Stimulated activated effector memory CD8-positive, alpha-beta T cell treated with anti-CD3 and anti-CD28 coated beads, Interleukin-12 subunit alpha, Interleukin-12 subunit beta, amount 100 ng/mL, for 72 hours (primary cell): Measurements from ENCODE around the gene ATAD3C.
"Not testable (repeated sequence)": the region's sequence is repeated elsewhere in the genome, so short reads cannot be mapped to it uniquely, and the experiment has no call there.

Experiments
- ATAC-seq: fragments of 150-1000 bp; cut with Tn5 transposase; 2 replicates; pipeline ENCODE4 v1.10.0; 2021
- DNase-seq, 2 donors: peaks; one replicate each; pipeline ENCODE4 v3.0.0; 2021 to 2022; ENCODE audit warnings: low spot score in 2 of 2
- H3K27ac Mint-ChIP-seq: one replicate; pipeline ENCODE4 v1.8.0; 2022; ENCODE audit warnings: mild to moderate bottlenecking, mixed read lengths
- H3K36me3 Mint-ChIP-seq: one replicate; pipeline ENCODE4 v1.8.0; 2022; ENCODE audit warnings: mild to moderate bottlenecking, mixed read lengths
- H3K4me1 Mint-ChIP-seq: one replicate; pipeline ENCODE4 v1.8.0; 2022; ENCODE audit warnings: mixed read lengths
- H3K4me3 Mint-ChIP-seq: one replicate; pipeline ENCODE4 v1.8.0; 2022; ENCODE audit warnings: mild to moderate bottlenecking, mixed read lengths
- H3K9me3 Mint-ChIP-seq: one replicate; pipeline ENCODE4 v1.8.0; 2022; ENCODE audit warnings: mixed read lengths

Gene ATAD3C

DNA sequence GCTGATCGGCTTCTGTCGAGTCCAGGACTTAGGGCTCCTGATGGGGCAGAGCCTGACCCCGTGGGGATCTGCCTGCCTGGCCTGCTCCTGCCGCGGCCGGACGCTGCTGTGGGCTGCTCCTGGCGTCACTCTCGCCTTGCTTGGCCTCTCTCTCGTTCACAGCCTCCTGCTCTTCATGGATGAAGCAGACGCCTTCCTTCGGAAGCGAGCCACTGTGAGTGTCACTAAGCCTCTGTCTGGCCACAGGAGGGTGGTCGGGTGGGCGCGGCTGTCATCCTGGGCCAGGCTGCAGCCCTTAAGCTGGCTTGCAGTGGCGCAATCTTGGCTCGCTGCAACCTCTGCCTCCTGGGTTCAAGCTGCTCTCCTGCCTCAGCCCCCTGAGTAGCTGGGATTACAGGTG lies 38.2 kb downstream of the ATAD3C start:
- H3K36me3 Mint-ChIP-seq = peaks cover 70% of the 10 kb centered on the region

DNA sequence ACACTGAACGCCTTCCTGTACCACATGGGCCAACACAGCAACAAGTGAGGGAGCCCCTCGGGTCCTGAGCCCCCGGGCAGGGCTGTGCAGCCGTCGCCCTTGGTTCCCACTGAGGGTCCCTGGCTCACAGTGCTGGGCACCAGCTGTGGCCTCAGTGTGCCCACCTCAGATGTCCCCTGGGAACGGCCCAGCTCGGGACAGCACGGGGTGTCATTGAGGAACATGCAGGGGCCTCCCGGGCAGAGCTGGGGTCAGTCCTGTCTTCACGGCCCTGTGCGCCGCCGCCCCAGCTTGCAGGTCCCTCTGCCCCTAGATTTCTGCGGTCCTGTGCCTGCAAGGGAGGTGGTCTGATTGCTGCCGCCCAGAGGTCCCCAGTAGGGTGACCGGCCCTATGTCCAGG lies 39.7 kb downstream of the ATAD3C start:
- no peak overlapping the region for H3K4me3 Mint-ChIP-seq
- H3K4me1 Mint-ChIP-seq = no peaks in the 10 kb centered on the region
- DNase-seq = no peak
- peaks cover 3% of the 10 kb centered on the region for H3K9me3 Mint-ChIP-seq
- no peak for ATAC-seq
- no peak overlapping the region for H3K27ac Mint-ChIP-seq
- H3K36me3 Mint-ChIP-seq = peaks cover 68% of the 10 kb centered on the region

More for the DNA sequence above, 38.2 kb downstream of the ATAD3C start:
- DNase-seq (no peak), ATAC-seq (no peak)
- Mint-ChIP-seq H3K4me1 (no peaks in the 10 kb centered on the region), H3K4me3 (no peak overlapping the region), H3K9me3 (no peaks in the 10 kb centered on the region), H3K27ac (no peak overlapping the region)

DNA sequence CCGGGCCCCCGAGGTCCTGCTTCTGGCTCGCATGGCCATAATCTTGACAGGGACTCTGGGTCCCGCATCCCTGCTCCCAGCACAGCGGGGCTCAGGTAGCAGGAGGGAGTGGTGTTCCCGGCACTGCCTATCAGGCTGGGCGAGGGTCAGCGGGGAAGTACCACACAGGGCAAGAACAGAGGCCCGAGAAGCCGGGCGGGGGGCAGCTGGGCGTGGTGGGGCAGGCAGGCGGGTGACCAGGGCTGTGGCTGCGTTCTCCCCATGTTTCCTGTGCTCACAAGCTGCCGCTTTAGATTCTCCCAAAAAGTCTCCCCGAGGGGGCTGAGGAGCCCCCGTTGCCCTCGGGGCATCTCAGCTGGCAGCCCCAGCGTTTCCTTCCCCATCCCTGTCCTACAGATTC lies 40.4 kb downstream of the ATAD3C start:
- no peak overlapping the region for H3K4me3 Mint-ChIP-seq
- peaks cover 3% of the 10 kb centered on the region for H3K9me3 Mint-ChIP-seq
- no peaks in the 10 kb centered on the region for H3K4me1 Mint-ChIP-seq
- DNase-seq (no peak), ATAC-seq (no peak)
- H3K27ac Mint-ChIP-seq = no peak overlapping the region
- peaks cover 65% of the 10 kb centered on the region for H3K36me3 Mint-ChIP-seq

DNA sequence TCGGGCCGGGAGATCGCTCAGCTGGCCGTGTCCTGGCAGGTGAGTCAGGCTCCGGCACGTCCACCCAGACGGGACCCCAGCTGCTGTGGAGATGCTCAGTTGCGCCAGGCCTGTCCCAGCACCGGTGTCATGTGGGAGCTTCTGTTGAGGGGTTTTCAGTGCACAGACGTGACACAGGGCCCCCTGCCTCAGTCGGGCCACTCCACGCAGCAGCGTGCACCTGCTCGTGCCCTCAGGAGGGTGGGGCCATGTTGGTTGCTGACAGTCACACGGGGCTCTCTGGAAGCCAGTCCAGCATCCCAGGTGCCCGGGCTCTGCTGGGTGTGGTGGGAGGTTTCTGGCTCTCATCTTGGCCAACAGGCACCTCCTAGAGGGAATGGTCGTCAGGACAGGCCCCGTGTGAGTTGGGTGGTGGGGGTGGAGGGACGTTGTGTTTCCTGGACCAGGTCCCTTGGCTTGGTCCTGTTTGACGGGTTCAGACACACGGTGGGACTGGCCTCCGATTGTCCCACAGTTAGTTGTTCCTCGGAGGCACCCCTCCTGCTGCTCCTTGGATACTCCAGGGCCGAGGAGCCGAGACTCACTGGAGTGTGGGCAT lies 41.2 kb downstream of the ATAD3C start:
- H3K4me1 Mint-ChIP-seq = no peaks in the 10 kb centered on the region
- DNase-seq (no peak), ATAC-seq (no peak)
- peaks cover 65% of the 10 kb centered on the region for H3K36me3 Mint-ChIP-seq
- no peak overlapping the region for H3K27ac Mint-ChIP-seq
- H3K4me3 Mint-ChIP-seq = no peak overlapping the region
- peaks cover 3% of the 10 kb centered on the region for H3K9me3 Mint-ChIP-seq

DNA sequence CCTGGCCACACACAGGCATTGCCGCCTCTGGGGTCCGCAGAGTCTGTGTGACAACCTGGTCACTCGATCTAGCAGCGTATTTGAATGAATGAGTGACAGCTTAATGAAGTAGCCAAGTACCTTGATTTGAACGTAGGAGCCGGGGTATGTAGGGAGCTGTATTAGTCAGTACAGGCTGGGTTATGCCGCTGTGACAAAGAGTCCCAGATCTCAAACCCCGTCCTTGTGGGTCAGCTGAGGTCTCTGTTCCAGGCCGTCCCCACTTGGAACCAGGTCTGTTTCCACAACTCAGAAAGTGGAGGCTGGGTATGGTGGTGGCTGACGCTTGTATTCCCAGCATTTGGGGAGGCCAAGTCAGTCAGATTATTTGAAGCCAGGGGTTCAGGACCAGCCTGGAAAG lies 42.1 kb downstream of the ATAD3C start:
- H3K36me3 Mint-ChIP-seq = peaks cover 65% of the 10 kb centered on the region
- no peak overlapping the region for H3K27ac Mint-ChIP-seq
- H3K9me3 Mint-ChIP-seq = peaks cover 3% of the 10 kb centered on the region

DNA sequence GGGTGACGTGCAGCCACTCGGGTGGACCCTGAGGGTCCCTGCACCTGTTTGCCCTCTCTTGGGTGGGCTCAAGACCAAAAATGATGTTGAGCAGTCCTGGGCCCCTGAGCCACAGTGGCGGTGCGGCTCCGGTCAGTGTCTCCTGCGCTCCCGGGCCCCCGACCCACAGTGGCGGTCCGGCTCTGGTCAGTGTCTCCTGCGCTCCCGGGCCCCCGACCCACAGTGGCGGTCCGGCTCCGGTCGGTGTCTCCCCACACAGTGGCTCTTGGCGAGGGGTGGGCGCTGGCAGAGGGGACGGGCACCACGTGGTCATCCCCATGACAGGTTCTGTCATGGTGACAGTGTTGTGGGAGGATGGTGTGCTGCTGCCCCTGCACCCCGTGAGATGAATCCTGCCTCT lies 44.8 kb downstream of the ATAD3C start:
- not testable (repeated sequence) for H3K4me1 Mint-ChIP-seq, H3K4me3 Mint-ChIP-seq, ATAC-seq, H3K9me3 Mint-ChIP-seq, DNase-seq, H3K27ac Mint-ChIP-seq
- peaks cover 48% of the 10 kb centered on the region for H3K36me3 Mint-ChIP-seq

More for the DNA sequence above, 42.1 kb downstream of the ATAD3C start:
- Mint-ChIP-seq H3K4me3 (no peak overlapping the region), H3K4me1 (no peaks in the 10 kb centered on the region)
- no peak for ATAC-seq
- no peak for DNase-seq

DNA sequence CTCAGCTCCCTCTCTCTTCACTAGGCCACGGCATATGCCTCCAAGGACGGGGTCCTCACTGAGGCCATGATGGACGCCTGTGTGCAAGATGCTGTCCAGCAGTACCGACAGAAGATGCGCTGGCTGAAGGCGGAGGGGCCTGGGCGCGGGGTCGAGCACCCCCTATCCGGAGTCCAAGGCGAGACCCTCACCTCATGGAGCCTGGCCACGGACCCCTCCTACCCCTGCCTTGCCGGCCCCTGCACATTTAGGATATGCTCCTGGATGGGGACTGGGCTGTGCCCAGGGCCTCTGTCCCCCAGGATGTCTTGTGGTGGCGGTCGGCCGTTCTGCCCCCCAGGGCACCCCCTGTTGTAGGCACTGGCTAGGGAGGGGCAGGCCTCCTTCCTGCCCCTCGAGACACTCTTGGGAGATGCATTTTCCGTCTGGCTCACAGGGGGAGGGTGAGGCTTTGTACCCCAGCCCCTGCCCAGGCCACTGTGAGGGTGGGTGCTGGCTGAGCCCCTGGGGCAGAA lies 46.0 kb downstream of the ATAD3C start:
- peak; percentile 11 for ATAC-seq
- peaks cover 35% of the 10 kb centered on the region for H3K36me3 Mint-ChIP-seq
- H3K27ac Mint-ChIP-seq, H3K4me1 Mint-ChIP-seq, H3K4me3 Mint-ChIP-seq, H3K9me3 Mint-ChIP-seq, DNase-seq: not testable (repeated sequence)

DNA sequence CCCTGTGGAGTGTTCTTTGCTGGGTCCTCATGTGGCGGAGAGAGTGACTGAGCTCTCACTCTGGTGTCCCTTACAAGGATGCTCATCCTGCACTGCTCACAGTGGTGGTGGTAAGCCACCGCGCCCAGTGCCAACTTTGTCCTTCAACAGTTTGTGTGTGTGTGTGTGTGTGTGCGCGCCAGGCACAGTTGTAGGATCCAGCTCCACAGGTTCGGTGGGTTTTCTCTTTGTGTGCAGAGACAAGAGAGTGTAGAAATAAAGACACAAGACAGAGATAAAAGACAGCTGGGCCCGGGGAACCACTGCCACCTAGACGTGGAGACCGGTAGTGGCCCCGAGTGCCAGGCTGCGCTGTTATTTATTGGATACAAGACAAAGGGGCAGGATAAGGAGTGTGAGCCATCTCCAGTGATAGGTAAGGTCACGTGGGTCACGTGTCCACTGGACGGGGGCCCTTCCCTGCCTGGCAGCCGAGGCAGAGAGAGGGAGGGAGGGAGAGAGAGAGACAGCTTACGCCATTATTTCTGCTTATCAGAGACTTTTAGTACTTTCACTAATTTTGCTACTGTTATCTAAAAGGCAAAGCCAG lies 55.4 kb downstream of the ATAD3C start:
- Mint-ChIP-seq H3K4me3 (peak overlapping the region; percentile 74), H3K4me1 (peaks cover 15% of the 10 kb centered on the region), H3K27ac (peak overlapping the region; percentile 96)
- H3K36me3 Mint-ChIP-seq, H3K9me3 Mint-ChIP-seq: not testable (repeated sequence)
- peak; percentile 51 to 84 for DNase-seq
- peak; percentile 80 for ATAC-seq

DNA sequence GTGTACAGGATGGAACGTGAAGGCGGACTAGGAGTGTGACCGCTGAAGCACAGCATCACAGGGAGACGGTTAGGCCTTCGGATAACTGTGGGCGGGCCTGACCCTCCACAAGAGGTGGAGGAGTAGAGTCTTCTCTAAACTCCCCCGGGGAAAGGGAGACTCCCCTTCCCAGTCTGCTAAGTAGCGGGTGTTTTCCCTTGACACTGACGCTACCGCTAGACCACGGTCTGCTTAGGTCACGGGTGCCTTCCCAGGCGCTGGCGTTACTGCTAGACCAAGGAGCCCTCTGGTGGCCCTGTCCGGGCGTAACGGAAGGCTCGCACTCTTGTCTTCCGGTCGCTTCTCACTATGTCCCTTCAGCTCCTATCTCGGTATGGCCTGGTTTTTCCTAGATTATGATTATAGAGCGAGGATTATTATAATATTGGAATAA lies 55.9 kb downstream of the ATAD3C start:
- H3K4me3 Mint-ChIP-seq = peak overlapping the region; percentile 74
- peaks cover 15% of the 10 kb centered on the region for H3K4me1 Mint-ChIP-seq
- H3K27ac Mint-ChIP-seq = peak overlapping the region; percentile 96
- not testable (repeated sequence) for DNase-seq, H3K36me3 Mint-ChIP-seq, H3K9me3 Mint-ChIP-seq
- peak; percentile 68 for ATAC-seq

DNA sequence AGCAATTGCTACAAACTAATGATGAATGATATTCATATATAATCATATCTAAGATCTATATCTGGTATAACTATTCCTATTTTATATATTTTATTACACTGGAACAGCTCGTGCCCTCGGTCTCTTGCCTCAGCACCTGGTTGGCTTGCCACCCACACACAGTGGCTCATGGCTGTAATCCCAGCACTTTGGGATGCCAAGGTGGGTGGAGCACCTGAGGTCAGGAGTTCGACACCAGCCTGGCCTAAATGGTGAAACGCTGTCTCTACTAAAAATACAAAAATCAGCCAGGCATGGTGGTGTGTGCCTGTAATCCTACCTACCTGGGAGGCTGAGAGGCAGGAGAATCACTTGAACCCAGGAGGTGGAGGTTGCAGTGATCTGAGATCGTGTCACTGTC lies 56.3 kb downstream of the ATAD3C start:
- ATAC-seq, DNase-seq, H3K9me3 Mint-ChIP-seq, H3K36me3 Mint-ChIP-seq: not testable (repeated sequence)
- Mint-ChIP-seq H3K27ac (peak overlapping the region; percentile 96), H3K4me3 (peak overlapping the region; percentile 74), H3K4me1 (peaks cover 17% of the 10 kb centered on the region)

DNA sequence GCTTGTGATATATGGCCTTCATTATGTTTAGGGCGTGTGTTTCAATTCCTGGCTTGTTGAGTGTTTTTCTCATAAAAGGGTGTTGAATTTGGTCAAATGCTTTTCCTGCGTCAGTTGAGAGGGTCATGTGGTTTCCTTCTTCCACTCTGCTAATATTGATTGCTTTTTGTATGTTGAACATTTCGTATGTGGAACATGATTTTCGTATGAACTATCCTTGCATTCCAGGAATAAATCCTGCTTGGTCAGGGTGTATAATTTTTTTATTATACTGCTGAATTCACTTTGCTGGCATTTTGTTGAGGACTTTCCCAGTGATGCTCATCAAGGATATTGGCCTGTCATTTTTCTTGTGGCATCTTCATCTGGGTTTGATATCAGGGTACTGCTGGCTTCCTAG lies 57.8 kb downstream of the ATAD3C start:
- H3K4me1 Mint-ChIP-seq = peaks cover 22% of the 10 kb centered on the region
- H3K27ac Mint-ChIP-seq = no peak overlapping the region
- ATAC-seq (no peak), DNase-seq (no peak)
- no peak overlapping the region for H3K4me3 Mint-ChIP-seq
- no peaks in the 10 kb centered on the region for H3K9me3 Mint-ChIP-seq
- H3K36me3 Mint-ChIP-seq = no peaks in the 10 kb centered on the region

DNA sequence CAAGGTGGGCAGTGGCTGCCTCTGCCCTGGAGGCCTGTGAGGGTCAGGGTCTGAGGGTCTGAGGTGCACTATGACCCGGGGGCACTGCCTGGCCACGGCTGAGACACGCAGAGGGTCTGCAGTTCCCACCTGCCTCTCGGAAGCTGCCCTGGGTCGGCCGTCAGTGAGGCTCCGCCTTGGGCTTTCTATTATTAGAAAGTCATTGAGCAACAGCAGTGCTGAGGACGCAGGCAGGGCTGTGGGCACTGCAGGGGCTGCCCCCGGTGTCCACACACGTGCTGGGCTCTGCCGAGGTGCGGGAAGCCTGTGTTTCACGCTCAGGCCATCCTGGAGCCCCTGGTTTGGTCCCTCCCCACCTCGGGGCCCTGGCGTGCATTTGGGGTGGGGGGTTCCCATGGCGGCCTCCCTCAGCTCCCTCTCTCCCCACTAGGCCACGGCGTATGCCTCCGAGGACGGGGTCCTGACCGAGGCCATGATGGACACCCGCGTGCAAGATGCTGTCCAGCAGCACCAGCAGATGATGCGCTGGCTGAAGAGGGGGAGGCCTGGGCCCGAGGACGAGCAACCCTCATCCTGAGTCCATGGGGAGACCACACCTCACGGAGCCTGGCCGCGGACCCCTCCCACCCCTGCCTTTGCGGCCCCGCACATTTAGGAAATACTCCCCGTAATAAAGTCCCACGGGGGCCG lies 59.4 kb downstream of the ATAD3C start:
- ATAC-seq, H3K36me3 Mint-ChIP-seq: not testable (repeated sequence)
- H3K4me1 Mint-ChIP-seq = peaks cover 27% of the 10 kb centered on the region

DNA sequence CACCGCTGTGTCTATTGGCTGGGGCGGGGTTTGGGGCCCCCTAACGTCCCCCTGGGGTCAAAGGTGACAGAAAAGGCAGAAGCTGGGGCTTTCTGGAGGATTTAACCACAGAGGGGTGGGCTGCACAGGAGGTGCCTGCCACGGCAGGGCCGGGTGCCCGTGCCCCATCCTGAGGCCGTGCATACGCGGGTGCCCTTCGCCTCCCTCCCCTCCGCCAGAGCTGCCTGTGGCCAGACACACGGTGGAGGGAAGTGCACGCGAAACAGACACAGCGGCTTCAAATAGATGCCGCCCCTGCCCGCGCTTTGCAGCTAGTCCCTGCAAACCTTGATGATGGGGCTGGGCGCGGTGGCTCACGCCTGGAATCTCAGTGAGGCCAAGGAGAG lies 60.0 kb downstream of the ATAD3C start:
- H3K4me1 Mint-ChIP-seq = peaks cover 28% of the 10 kb centered on the region
- DNase-seq, H3K36me3 Mint-ChIP-seq, ATAC-seq, H3K4me3 Mint-ChIP-seq, H3K9me3 Mint-ChIP-seq, H3K27ac Mint-ChIP-seq: not testable (repeated sequence)

More for the DNA sequence above, 59.4 kb downstream of the ATAD3C start:
- not testable (repeated sequence) for DNase-seq, H3K27ac Mint-ChIP-seq, H3K9me3 Mint-ChIP-seq, H3K4me3 Mint-ChIP-seq

DNA sequence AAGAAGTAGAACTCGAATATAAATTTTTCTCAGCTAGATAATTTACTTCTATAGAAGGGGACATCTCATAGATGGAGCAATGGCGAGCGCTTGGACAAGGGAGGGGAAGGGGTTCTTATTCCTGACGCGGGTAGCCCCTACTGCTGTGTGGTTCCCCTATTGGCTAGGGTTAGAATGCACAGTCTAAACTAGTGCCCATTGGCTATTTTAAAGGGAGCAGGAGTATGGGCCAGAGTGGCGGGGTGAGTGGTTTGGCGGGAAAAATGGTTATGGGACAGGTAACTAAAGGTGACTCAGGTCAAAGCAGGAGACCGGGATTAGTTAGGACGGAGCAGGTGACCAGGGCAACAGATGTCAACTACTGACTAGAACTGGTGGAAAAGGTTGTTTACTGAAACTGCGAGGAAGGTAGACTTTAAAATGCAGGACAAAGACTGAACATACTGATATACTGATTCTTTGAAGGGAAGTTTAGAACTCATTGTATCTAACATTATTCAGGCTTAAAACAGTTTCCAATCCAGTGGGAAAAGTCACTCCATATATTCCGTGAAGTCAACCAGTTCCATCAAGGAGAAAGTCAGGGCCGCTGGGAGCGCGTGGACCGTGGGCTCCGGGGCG lies 61.5 kb downstream of the ATAD3C start:
- ATAC-seq = no peak
- Mint-ChIP-seq H3K27ac (peak overlapping the region; percentile 94), H3K4me3 (peak overlapping the region; percentile 82), H3K9me3 (no peaks in the 10 kb centered on the region), H3K4me1 (peaks cover 19% of the 10 kb centered on the region), H3K36me3 (peaks cover 8% of the 10 kb centered on the region)
- peak in 1 of 2 donors; percentile 61 for DNase-seq

DNA sequence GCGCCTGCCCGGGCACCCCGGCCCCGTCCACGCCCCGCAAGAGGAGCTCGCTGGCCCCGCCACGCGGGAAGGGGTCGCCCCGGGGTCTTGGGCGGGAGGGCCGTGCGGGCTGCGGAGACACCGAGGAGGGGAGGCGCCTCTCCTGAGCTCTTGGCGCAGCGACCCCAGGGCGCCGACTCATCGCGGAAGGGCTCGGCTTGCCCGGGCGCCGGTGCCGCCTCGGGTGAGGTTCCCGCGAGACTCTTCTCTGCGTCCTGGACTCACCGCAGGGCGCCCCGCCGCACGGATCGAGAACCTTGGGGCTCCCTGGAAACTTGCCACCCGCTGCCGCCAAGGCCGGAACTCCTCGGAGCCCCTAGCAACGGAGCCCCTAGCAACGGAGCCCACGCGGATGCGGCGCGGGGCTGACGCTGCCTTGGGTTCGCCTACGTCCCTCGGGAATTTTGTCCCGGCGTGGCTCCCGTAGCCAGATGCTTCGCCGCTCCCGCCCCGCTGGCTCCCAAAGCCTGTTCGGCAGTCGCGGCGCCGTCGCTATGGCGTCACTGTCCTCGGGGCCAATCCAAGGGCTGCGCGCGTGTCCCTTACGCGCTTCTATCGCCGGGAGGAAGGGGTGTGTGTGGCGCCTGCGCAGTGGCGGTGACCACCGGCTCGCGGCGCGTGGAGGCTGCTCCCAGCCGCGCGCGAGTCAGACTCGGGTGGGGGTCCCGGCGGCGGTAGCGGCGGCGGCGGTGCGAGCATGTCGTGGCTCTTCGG lies 62.2 kb downstream of the ATAD3C start, which contains the start of gene ATAD3A:
Gene ATAD3A, plus strand, starts transcription at position 630 of the 753 bp plus-strand sequence. Its CDS starts 107 bp downstream, at position 737.
- ATAC-seq (peak; percentile 96), DNase-seq (peak; percentile 91 to 97)
- Mint-ChIP-seq H3K4me1 (peaks cover 19% of the 10 kb centered on the region), H3K4me3 (peak within 1 kb of the TSS; percentile 82), H3K9me3 (no peaks in the 10 kb centered on the region), H3K36me3 (peaks cover 15% of the 10 kb centered on the region), H3K27ac (peak within 1 kb of the TSS; percentile 94)
